Measurements from ENCODE around the gene EDDM13. TPM values are rescaled to one million over a fixed set of nuclear protein-coding genes. Genes with fewer than 3 reads are reported as not detected.

Gene EDDM13
- total and polyA plus RNA-seq, 2 of the 13 experiments (the other 11 are each of a cell fraction or from before 2014, with no cell fraction given) = not detected

DNA sequence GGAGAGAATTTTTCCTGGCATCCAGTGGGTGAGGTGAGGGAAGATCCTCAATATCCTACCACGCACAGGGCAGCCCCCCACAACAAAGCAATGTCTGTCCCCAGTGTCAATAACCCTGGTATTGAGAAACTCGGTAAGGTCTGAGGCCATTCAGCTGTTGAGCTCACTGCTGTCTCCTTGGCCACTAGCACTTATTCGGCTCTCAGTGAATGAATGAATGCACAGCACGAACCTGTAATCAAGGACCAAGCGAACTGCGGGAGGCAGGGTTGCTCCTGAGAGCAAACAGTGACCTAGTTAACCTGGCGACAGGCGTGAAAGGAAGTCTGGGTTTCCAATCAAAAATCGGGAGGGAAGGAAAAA, 41.5 kb downstream of the EDDM13 start (continued):
- TF ChIP-seq KAT2B (IDR thresholded peaks at IDR 0.05; ENCODE audit: borderline replicate concordance, low read depth, low read length) (no peak), MAFF (IDR thresholded peaks at IDR 0.05; ENCODE audit: low read depth, low read length) (no peak), IRF2 (CRISPR knock-in tag; IDR thresholded peaks at IDR 0.05) (peak; percentile 55), MEF2D (CRISPR knock-in tag; IDR thresholded peaks at IDR 0.05) (no peak), TAF1 (CRISPR knock-in tag; IDR thresholded peaks at IDR 0.05) (no peak), SCMH1 (CRISPR knock-in tag; IDR thresholded peaks at IDR 0.05; ENCODE audit: borderline replicate concordance) (no peak), RBAK (CRISPR knock-in tag; IDR thresholded peaks at IDR 0.05) (no peak), ELF3 (CRISPR knock-in tag; IDR thresholded peaks at IDR 0.05) (no peak), NCOR1 (IDR thresholded peaks at IDR 0.05; ENCODE audit: borderline replicate concordance, low read length) (no peak), PHF20 (CRISPR knock-in tag; IDR thresholded peaks at IDR 0.05) (no peak), JARID2 (CRISPR knock-in tag; IDR thresholded peaks at IDR 0.05; ENCODE audit: insufficient replicate concordance) (no peak), MTA3 (CRISPR knock-in tag; IDR thresholded peaks at IDR 0.05) (no peak), DPF2 (CRISPR knock-in tag; IDR thresholded peaks at IDR 0.05; ENCODE audit: borderline replicate concordance, low read depth) (0 out of 2 replicates have a peak, but pooled peaks have one; percentile 24), SOX13 (IDR thresholded peaks at IDR 0.05) (no peak), SOX13 (CRISPR knock-in tag; conservative IDR thresholded peaks at IDR 0.05 in 1 of 2, IDR thresholded peaks at IDR 0.05 in 1 of 2) (peak in 1 of 2 experiments; percentile 33; a peak in 1 of 4 replicates), YEATS2 (CRISPR knock-in tag; IDR thresholded peaks at IDR 0.05; ENCODE audit: borderline replicate concordance) (no peak), ZSCAN9 (CRISPR knock-in tag; IDR thresholded peaks at IDR 0.05; ENCODE audit: borderline replicate concordance) (no peak; the same call in 1 of the 2 replicates), ZNF20 (CRISPR knock-in tag; IDR thresholded peaks at IDR 0.05) (no peak), U2AF1 (optimal IDR thresholded peaks at IDR 0.05; ENCODE audit: low read depth, low read length) (peak; percentile 57), ZNF431 (CRISPR knock-in tag; IDR thresholded peaks at IDR 0.05; ENCODE audit: borderline replicate concordance, low read depth) (no peak), KLF6 (CRISPR knock-in tag; IDR thresholded peaks at IDR 0.05) (no peak), CENPX (CRISPR knock-in tag; IDR thresholded peaks at IDR 0.05) (no peak), FOXA1 (IDR thresholded peaks at IDR 0.05) (no peak), FOXA1 (CRISPR knock-in tag; IDR thresholded peaks at IDR 0.05) (peak; percentile 90)
- TF ChIP-seq, protein P1, sequence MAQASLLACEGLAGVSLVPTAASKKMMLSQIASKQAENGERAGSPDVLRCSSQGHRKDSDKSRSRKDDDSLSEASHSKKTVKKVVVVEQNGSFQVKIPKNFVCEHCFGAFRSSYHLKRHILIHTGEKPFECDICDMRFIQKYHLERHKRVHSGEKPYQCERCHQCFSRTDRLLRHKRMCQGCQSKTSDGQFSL (CRISPR knock-in tag; IDR thresholded peaks at IDR 0.05) = no peak
- TF ChIP-seq, protein P2, sequence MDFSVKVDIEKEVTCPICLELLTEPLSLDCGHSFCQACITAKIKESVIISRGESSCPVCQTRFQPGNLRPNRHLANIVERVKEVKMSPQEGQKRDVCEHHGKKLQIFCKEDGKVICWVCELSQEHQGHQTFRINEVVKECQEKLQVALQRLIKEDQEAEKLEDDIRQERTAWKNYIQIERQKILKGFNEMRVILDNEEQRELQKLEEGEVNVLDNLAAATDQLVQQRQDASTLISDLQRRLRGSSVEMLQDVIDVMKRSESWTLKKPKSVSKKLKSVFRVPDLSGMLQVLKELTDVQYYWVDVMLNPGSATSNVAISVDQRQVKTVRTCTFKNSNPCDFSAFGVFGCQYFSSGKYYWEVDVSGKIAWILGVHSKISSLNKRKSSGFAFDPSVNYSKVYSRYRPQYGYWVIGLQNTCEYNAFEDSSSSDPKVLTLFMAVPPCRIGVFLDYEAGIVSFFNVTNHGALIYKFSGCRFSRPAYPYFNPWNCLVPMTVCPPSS (IDR thresholded peaks at IDR 0.05) = no peak
- TF ChIP-seq, protein P3, sequence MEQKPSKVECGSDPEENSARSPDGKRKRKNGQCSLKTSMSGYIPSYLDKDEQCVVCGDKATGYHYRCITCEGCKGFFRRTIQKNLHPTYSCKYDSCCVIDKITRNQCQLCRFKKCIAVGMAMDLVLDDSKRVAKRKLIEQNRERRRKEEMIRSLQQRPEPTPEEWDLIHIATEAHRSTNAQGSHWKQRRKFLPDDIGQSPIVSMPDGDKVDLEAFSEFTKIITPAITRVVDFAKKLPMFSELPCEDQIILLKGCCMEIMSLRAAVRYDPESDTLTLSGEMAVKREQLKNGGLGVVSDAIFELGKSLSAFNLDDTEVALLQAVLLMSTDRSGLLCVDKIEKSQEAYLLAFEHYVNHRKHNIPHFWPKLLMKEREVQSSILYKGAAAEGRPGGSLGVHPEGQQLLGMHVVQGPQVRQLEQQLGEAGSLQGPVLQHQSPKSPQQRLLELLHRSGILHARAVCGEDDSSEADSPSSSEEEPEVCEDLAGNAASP (CRISPR knock-in tag; IDR thresholded peaks at IDR 0.05; ENCODE audit: borderline replicate concordance) = 0 out of 2 replicates have a peak, but pooled peaks have one; percentile 9
- TF ChIP-seq, protein P4, sequence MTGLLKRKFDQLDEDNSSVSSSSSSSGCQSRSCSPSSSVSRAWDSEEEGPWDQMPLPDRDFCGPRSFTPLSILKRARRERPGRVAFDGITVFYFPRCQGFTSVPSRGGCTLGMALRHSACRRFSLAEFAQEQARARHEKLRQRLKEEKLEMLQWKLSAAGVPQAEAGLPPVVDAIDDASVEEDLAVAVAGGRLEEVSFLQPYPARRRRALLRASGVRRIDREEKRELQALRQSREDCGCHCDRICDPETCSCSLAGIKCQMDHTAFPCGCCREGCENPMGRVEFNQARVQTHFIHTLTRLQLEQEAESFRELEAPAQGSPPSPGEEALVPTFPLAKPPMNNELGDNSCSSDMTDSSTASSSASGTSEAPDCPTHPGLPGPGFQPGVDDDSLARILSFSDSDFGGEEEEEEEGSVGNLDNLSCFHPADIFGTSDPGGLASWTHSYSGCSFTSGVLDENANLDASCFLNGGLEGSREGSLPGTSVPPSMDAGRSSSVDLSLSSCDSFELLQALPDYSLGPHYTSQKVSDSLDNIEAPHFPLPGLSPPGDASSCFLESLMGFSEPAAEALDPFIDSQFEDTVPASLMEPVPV (CRISPR knock-in tag; IDR thresholded peaks at IDR 0.05) = no peak
- TF ChIP-seq, protein P5, sequence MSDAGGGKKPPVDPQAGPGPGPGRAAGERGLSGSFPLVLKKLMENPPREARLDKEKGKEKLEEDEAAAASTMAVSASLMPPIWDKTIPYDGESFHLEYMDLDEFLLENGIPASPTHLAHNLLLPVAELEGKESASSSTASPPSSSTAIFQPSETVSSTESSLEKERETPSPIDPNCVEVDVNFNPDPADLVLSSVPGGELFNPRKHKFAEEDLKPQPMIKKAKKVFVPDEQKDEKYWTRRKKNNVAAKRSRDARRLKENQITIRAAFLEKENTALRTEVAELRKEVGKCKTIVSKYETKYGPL (CRISPR knock-in tag; IDR thresholded peaks at IDR 0.05) = no peak
